ENCODE results near the gene EFHC2.

EFHC2 gene

GRCh38 chrX:44306356-44306755 lies 37.1 kb downstream of the EFHC2 start:
- no peaks in the 10 kb centered on the region for H3K9me3 ChIP-seq (ENCODE audit: control insufficient read depth, insufficient read depth, low read depth, low read length)
- no peak overlapping the region for H3K4me3 ChIP-seq (ENCODE audit: low read depth, low read length)
- peaks cover 6% of the 10 kb centered on the region for H3K4me1 ChIP-seq (ENCODE audit: control insufficient read depth, insufficient read depth, low read length)
- TF ChIP-seq PRDM2 (tag by site-specific recombination; IDR thresholded peaks at IDR 0.05; ENCODE audit: borderline replicate concordance) = no peak
- TF ChIP-seq SETDB1 (IDR thresholded peaks at IDR 0.05; ENCODE audit: insufficient read length, low read length) = peak; percentile 15
- TF ChIP-seq ZBTB17 (tag by site-specific recombination; IDR thresholded peaks at IDR 0.05) = 0 out of 2 replicates have a peak, but pooled peaks have one; percentile 24
- TF ChIP-seq TCF7L2 (IDR thresholded peaks at IDR 0.05; ENCODE audit: borderline replicate concordance, low read depth, low read length) = no peak
- TF ChIP-seq HOXD13 (CRISPR knock-in tag; IDR thresholded peaks at IDR 0.05; ENCODE audit: borderline replicate concordance) = peak; percentile 68; the same call in 1 of the 2 replicates
- TF ChIP-seq GLIS1 (tag by site-specific recombination; IDR thresholded peaks at IDR 0.05) = peak; percentile 14; the same call in 1 of the 2 replicates
- TF ChIP-seq ZNF600 (tag by site-specific recombination; IDR thresholded peaks at IDR 0.05) = no peak
- peak; percentile 86 for TF ChIP-seq ZBTB44 (tag by site-specific recombination; IDR thresholded peaks at IDR 0.05)
- peak; percentile 34; the same call in 1 of the 2 replicates for TF ChIP-seq ZBTB20 (tag by site-specific recombination; IDR thresholded peaks at IDR 0.05)
- no peak for TF ChIP-seq PBX3 (CRISPR knock-in tag; IDR thresholded peaks at IDR 0.05)
- 0 out of 2 replicates have a peak, but pooled peaks have one; percentile 23 for TF ChIP-seq ZNF561 (tag by site-specific recombination; IDR thresholded peaks at IDR 0.05; ENCODE audit: borderline replicate concordance)
- POLR2A ChIA-PET = no interaction called here
- H3K36me3 ChIP-seq (ENCODE audit: control insufficient read depth in 2 of 2, insufficient read depth in 1 of 2, low read length in 2 of 2) = no peaks in the 10 kb centered on the region
- H3K27ac ChIP-seq (ENCODE audit: extremely low read depth, low read depth, low read length) = peak overlapping the region; percentile 76
- CTCF ChIA-PET = interaction anchor here (0.7 kb wide), 1 partner anchor 318 kb away, joined by 3 read pairs; no protein-coding TSS in a partner anchor

- CTCF ChIA-PET = interaction anchor here (0.7 to 1.0 kb wide), 2 partner anchors 62 to 317 kb away, joined by 3 to 4 read pairs; no protein-coding TSS in a partner anchor
- POLR2A ChIA-PET = no interaction called here
- Histone ChIP-seq H3K27ac (ENCODE audit: extremely low read depth, low read depth, low read length) (peak overlapping the region; percentile 76), H3K4me1 (ENCODE audit: control insufficient read depth, insufficient read depth, low read length) (peaks cover 6% of the 10 kb centered on the region), H3K9me3 (ENCODE audit: control insufficient read depth, insufficient read depth, low read depth, low read length) (no peaks in the 10 kb centered on the region), H3K4me3 (ENCODE audit: low read depth, low read length) (no peak overlapping the region), H3K36me3 (ENCODE audit: control insufficient read depth in 2 of 2, insufficient read depth in 1 of 2, low read length in 2 of 2) (no peaks in the 10 kb centered on the region)
- no peak for TF ChIP-seq ZNF184 (tag by site-specific recombination; IDR thresholded peaks at IDR 0.05)
- TF ChIP-seq ZNF16 (tag by site-specific recombination; IDR thresholded peaks at IDR 0.05; ENCODE audit: low read depth) = no peak
- TF ChIP-seq YY2 (tag by site-specific recombination; IDR thresholded peaks at IDR 0.05) = no peak
- TF ChIP-seq ZBTB7A (tag by site-specific recombination; IDR thresholded peaks at IDR 0.05; ENCODE audit: low read depth) = no peak
- TF ChIP-seq ZBTB10 (tag by site-specific recombination; IDR thresholded peaks at IDR 0.05) = no peak
- no peak for TF ChIP-seq ZNF529 (tag by site-specific recombination; IDR thresholded peaks at IDR 0.05; ENCODE audit: insufficient replicate concordance)
- TF ChIP-seq ZNF747 (tag by site-specific recombination; IDR thresholded peaks at IDR 0.05) = no peak
- TF ChIP-seq ZNF175 (tag by site-specific recombination; IDR thresholded peaks at IDR 0.05) = no peak
- no peak for TF ChIP-seq ZNF548 (tag by site-specific recombination; IDR thresholded peaks at IDR 0.05)
- no peak for TF ChIP-seq ZNF23 (tag by site-specific recombination; IDR thresholded peaks at IDR 0.05; ENCODE audit: borderline replicate concordance)
- no peak for TF ChIP-seq ZNF354C (tag by site-specific recombination; IDR thresholded peaks at IDR 0.05; ENCODE audit: borderline replicate concordance, low read depth)
- no peak for TF ChIP-seq HOXA7 (CRISPR knock-in tag; IDR thresholded peaks at IDR 0.05; ENCODE audit: borderline replicate concordance)
- TF ChIP-seq ZNF292 (tag by site-specific recombination; IDR thresholded peaks at IDR 0.05; ENCODE audit: borderline replicate concordance, low read depth) = no peak
- TF ChIP-seq ZNF621 (tag by site-specific recombination; IDR thresholded peaks at IDR 0.05) = no peak
Measured at GRCh38 chrX:44305921-44306320, 37.6 kb downstream of the EFHC2 start.

Measured in HEK293 (cell line).